Astrocyte (in vitro differentiated cells and primary cell): ENCODE results near the gene SBF2.

Experiments used
- CTCF ChIP-seq: IDR thresholded peaks from 2 replicates; pipeline ENCODE4 v1.5.1; 2011; ENCODE audit warnings: low read depth, mild to moderate bottlenecking, inconsistent platforms, low read length, moderate library complexity; ENCODE audit not compliant: insufficient read depth
- EZH2 ChIP-seq: IDR thresholded peaks from 2 replicates; pipeline ENCODE4 v1.6.1; 2012; ENCODE audit warnings: mild to moderate bottlenecking, low read length, inconsistent platforms; ENCODE audit not compliant: insufficient read depth

- TF ChIP-seq CTCF (no peak), EZH2 (no peak)
Observed at GRCh38 chr11:10051868-10052586, 242.0 kb downstream of the SBF2 start.
